Measurements from ENCODE around the gene HSPA12A.

- TF ChIP-seq ZNF354B (CRISPR knock-in tag; IDR thresholded peaks at IDR 0.05) = no peak
- TF ChIP-seq GABPA (tag; conservative IDR thresholded peaks at IDR 0.05; ENCODE audit: low read depth) = no peak
- TF ChIP-seq ZSCAN29 (IDR thresholded peaks at IDR 0.05) = no peak
- TF ChIP-seq ZNF507 (tag; conservative IDR thresholded peaks at IDR 0.05) = no peak
- TF ChIP-seq MEF2D (tag; conservative IDR thresholded peaks at IDR 0.05; ENCODE audit: low read depth) = no peak
- TF ChIP-seq ELF4 (CRISPR knock-in tag; IDR thresholded peaks at IDR 0.05) = no peak
- TF ChIP-seq ATF3 (IDR thresholded peaks at IDR 0.05) = no peak
- no peak for TF ChIP-seq ATF3 (CRISPR knock-in tag; conservative IDR thresholded peaks at IDR 0.05)
- no peak for TF ChIP-seq MAFF (IDR thresholded peaks at IDR 0.05; ENCODE audit: low read length)
- no peak for TF ChIP-seq GATAD2B (IDR thresholded peaks at IDR 0.05; ENCODE audit: borderline replicate concordance)
- no peak for TF ChIP-seq NFYB (IDR thresholded peaks at IDR 0.05; ENCODE audit: extremely low read depth, insufficient read length)
- TF ChIP-seq KDM2B (CRISPR knock-in tag; IDR thresholded peaks at IDR 0.05) = no peak
These were observed 36.8 kb upstream of the HSPA12A start for GRCh38 chr10:116779076-116779687.

All from K562 (cell line).